HCT116 (cell line): ENCODE measurements around the gene ARSG.

Experiments
- EGR1 ChIP-seq: IDR thresholded peaks from 2 replicates; pipeline ENCODE4 v1.6.1; 2012; ENCODE audit warnings: low read depth
- ELF1 ChIP-seq: IDR thresholded peaks from 2 replicates; pipeline ENCODE4 v1.6.1; 2012; ENCODE audit warnings: low read depth, borderline replicate concordance
- EZH2 ChIP-seq: fragments of 200-600 bp; sonication (generic); IDR thresholded peaks from 2 replicates; pipeline ENCODE4 v1.6.1; 2017; ENCODE audit warnings: antibody characterized with exemption, mixed run types
- EZH2phosphoT487 ChIP-seq: fragments of 200-600 bp; IDR thresholded peaks from 2 replicates; pipeline ENCODE4 v1.6.1; 2018; ENCODE audit warnings: antibody characterized with exemption, borderline replicate concordance
- POLR2A ChIP-seq: IDR thresholded peaks from 2 replicates; pipeline ENCODE4 v1.7.0; 2011; ENCODE audit warnings: borderline replicate concordance; ENCODE audit not compliant: insufficient read depth, insufficient read length; ENCODE audit errors: extremely low read depth
- SIN3A ChIP-seq: IDR thresholded peaks from 2 replicates; pipeline ENCODE4 v1.6.1; 2012; ENCODE audit warnings: low read depth
- ZNF274 ChIP-seq: fragments of 200-500 bp; sonication (Bioruptor generic); IDR thresholded peaks from 2 replicates; pipeline ENCODE4 v1.6.1; 2014; ENCODE audit warnings: mild to moderate bottlenecking, low read depth, low read length, inconsistent platforms
- TF ChIP-seq, protein P1 (sequence below), 3 experiments: fragments of 200-600 bp in 1 of 3; sonication (generic) in 1 of 3; IDR thresholded peaks in 2 of 3; conservative IDR thresholded peaks in 1 of 3; 2 replicates each; pipeline ENCODE4 v1.5.1; 2012 to 2017; ENCODE audit warnings: low read depth in 2 of 3, low read length in 2 of 3, antibody characterized with exemption in 1 of 3, borderline replicate concordance in 1 of 3, control low read depth in 1 of 3, mild to moderate bottlenecking in 1 of 3, mixed read lengths in 1 of 3, mixed run types in 1 of 3, moderate library complexity in 1 of 3; ENCODE audit not compliant: insufficient read depth in 1 of 3
- TF ChIP-seq, protein P2 (sequence below): IDR thresholded peaks from 2 replicates; pipeline ENCODE4 v1.6.1; 2011; ENCODE audit warnings: mild to moderate bottlenecking, low read length, moderate library complexity; ENCODE audit not compliant: insufficient replicate concordance; ENCODE audit errors: extremely low read depth
- TF ChIP-seq, protein P3 (sequence below): IDR thresholded peaks from 2 replicates; pipeline ENCODE4 v1.6.1; 2012; ENCODE audit warnings: low read depth

DNA sequence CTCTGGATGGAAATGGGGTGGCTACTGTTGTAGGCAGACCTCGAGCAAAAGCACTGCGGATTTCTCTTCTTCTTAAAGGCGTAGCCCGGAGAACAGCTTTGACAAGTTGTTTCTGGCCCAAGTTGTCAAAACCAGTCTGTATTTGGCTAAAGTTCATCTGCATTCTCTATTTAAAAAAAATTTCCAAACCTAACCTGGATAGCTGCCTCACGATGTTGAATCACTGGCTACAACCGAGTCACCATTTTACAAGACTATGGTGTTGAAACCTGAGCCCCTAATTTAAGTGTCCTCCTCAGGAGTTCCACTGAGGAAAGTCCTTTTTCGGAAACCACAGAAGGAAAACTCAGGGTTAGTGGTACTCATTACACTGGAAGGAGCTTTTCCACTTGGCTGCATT lies 1.8 kb upstream of the ARSG start:
- TF ChIP-seq, protein P1, sequence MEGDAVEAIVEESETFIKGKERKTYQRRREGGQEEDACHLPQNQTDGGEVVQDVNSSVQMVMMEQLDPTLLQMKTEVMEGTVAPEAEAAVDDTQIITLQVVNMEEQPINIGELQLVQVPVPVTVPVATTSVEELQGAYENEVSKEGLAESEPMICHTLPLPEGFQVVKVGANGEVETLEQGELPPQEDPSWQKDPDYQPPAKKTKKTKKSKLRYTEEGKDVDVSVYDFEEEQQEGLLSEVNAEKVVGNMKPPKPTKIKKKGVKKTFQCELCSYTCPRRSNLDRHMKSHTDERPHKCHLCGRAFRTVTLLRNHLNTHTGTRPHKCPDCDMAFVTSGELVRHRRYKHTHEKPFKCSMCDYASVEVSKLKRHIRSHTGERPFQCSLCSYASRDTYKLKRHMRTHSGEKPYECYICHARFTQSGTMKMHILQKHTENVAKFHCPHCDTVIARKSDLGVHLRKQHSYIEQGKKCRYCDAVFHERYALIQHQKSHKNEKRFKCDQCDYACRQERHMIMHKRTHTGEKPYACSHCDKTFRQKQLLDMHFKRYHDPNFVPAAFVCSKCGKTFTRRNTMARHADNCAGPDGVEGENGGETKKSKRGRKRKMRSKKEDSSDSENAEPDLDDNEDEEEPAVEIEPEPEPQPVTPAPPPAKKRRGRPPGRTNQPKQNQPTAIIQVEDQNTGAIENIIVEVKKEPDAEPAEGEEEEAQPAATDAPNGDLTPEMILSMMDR (IDR thresholded peaks at IDR 0.05 in 2 of 3, conservative IDR thresholded peaks at IDR 0.05 in 1 of 3; ENCODE audit: borderline replicate concordance in 1 of 3, insufficient read depth in 1 of 3, low read depth in 2 of 3, low read length in 2 of 3) = no peak
- TF ChIP-seq EZH2 = no peak
- TF ChIP-seq POLR2A = no peak
- TF ChIP-seq, protein P2, sequence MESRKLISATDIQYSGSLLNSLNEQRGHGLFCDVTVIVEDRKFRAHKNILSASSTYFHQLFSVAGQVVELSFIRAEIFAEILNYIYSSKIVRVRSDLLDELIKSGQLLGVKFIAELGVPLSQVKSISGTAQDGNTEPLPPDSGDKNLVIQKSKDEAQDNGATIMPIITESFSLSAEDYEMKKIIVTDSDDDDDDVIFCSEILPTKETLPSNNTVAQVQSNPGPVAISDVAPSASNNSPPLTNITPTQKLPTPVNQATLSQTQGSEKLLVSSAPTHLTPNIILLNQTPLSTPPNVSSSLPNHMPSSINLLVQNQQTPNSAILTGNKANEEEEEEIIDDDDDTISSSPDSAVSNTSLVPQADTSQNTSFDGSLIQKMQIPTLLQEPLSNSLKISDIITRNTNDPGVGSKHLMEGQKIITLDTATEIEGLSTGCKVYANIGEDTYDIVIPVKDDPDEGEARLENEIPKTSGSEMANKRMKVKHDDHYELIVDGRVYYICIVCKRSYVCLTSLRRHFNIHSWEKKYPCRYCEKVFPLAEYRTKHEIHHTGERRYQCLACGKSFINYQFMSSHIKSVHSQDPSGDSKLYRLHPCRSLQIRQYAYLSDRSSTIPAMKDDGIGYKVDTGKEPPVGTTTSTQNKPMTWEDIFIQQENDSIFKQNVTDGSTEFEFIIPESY = no peak
- TF ChIP-seq SIN3A = no peak
- no peak for TF ChIP-seq EGR1
- TF ChIP-seq EZH2phosphoT487 = no peak
- no peak for TF ChIP-seq ELF1
- TF ChIP-seq, protein P3, sequence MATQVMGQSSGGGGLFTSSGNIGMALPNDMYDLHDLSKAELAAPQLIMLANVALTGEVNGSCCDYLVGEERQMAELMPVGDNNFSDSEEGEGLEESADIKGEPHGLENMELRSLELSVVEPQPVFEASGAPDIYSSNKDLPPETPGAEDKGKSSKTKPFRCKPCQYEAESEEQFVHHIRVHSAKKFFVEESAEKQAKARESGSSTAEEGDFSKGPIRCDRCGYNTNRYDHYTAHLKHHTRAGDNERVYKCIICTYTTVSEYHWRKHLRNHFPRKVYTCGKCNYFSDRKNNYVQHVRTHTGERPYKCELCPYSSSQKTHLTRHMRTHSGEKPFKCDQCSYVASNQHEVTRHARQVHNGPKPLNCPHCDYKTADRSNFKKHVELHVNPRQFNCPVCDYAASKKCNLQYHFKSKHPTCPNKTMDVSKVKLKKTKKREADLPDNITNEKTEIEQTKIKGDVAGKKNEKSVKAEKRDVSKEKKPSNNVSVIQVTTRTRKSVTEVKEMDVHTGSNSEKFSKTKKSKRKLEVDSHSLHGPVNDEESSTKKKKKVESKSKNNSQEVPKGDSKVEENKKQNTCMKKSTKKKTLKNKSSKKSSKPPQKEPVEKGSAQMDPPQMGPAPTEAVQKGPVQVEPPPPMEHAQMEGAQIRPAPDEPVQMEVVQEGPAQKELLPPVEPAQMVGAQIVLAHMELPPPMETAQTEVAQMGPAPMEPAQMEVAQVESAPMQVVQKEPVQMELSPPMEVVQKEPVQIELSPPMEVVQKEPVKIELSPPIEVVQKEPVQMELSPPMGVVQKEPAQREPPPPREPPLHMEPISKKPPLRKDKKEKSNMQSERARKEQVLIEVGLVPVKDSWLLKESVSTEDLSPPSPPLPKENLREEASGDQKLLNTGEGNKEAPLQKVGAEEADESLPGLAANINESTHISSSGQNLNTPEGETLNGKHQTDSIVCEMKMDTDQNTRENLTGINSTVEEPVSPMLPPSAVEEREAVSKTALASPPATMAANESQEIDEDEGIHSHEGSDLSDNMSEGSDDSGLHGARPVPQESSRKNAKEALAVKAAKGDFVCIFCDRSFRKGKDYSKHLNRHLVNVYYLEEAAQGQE = no peak
- no peak for TF ChIP-seq ZNF274
